Liver (tissue), 3 donors: ENCODE measurements around the gene DNAJC27.

Experiments used
- FOXA1 ChIP-seq: IDR thresholded peaks from 2 replicates; pipeline ENCODE4 v1.6.1; 2016; ENCODE audit warnings: antibody characterized with exemption
- GABPA ChIP-seq, 2 donors: IDR thresholded peaks in 1 of 2; conservative IDR thresholded peaks in 1 of 2; 2 replicates each; pipeline ENCODE4 v1.6.1; 2016; ENCODE audit warnings: antibody characterized with exemption in 2 of 2, mild to moderate bottlenecking in 1 of 2, moderate library complexity in 1 of 2
- HNF4G ChIP-seq: IDR thresholded peaks from 2 replicates; pipeline ENCODE4 v1.6.1; 2016; ENCODE audit warnings: antibody characterized with exemption
- JUND ChIP-seq, 2 donors: IDR thresholded peaks; 2 replicates each; pipeline ENCODE4 v1.6.1; 2016; ENCODE audit warnings: antibody characterized with exemption in 2 of 2
- RAD21 ChIP-seq, 2 donors: IDR thresholded peaks; 2 replicates each; pipeline ENCODE4 v1.6.1; 2016; ENCODE audit warnings: antibody characterized with exemption in 2 of 2, mild to moderate bottlenecking in 2 of 2
- RXRA ChIP-seq, 2 donors: IDR thresholded peaks; 2 replicates each; pipeline ENCODE4 v1.6.1; 2017 to 2018; ENCODE audit warnings: antibody characterized with exemption in 2 of 2, mild to moderate bottlenecking in 1 of 2
- SP1 ChIP-seq: IDR thresholded peaks from 2 replicates; pipeline ENCODE4 v1.6.1; 2018; ENCODE audit warnings: antibody characterized with exemption, mild to moderate bottlenecking
- TAF1 ChIP-seq: conservative IDR thresholded peaks from 2 replicates; pipeline ENCODE4 v1.6.1; 2016; ENCODE audit warnings: antibody characterized with exemption, mild to moderate bottlenecking
- YY1 ChIP-seq: IDR thresholded peaks from 2 replicates; pipeline ENCODE4 v1.6.1; 2016; ENCODE audit warnings: antibody characterized with exemption, mild to moderate bottlenecking
- TF ChIP-seq, protein P1 (sequence below): fragments of 150-350 bp; IDR thresholded peaks from 2 replicates; pipeline ENCODE4 v1.5.1; 2017; ENCODE audit warnings: improper control_type of control experiment, low read depth, low read length; ENCODE audit not compliant: missing input control
- TF ChIP-seq, protein P2 (sequence below): IDR thresholded peaks from 2 replicates; pipeline ENCODE4 v1.6.1; 2016; ENCODE audit warnings: antibody characterized with exemption
- TF ChIP-seq, protein P3 (sequence below): IDR thresholded peaks from 2 replicates; pipeline ENCODE4 v1.6.1; 2016; ENCODE audit warnings: antibody characterized with exemption, mild to moderate bottlenecking
- TF ChIP-seq, protein P4 (sequence below): IDR thresholded peaks from 2 replicates; pipeline ENCODE4 v1.6.1; 2016; ENCODE audit warnings: antibody characterized with exemption
- TF ChIP-seq, protein P5 (sequence below): IDR thresholded peaks from 2 replicates; pipeline ENCODE4 v1.6.1; 2016; ENCODE audit warnings: antibody characterized with exemption
- donor health status: healthy.
- donor health status: healthy.

DNA sequence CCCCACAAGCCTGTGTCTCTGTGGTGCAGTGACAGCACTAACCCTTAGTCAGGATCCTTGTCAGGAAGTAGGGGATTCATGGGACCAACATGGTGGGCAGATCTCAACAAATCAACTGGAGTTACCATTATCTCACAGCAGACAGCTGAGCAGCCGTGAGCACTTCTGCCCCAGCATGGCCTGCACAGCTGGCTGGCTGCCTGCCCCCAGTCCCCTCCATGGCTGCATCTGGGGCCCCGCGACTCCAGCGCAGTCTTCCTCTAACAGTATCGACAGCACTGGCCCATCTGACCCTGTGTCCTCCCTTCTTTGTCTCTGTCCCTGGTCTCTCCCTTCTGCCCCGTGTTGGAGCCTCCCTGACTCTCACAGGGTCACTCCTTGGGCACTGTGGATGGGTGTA is 47.0 kb downstream of the DNAJC27 start:
- TF ChIP-seq, protein P1, sequence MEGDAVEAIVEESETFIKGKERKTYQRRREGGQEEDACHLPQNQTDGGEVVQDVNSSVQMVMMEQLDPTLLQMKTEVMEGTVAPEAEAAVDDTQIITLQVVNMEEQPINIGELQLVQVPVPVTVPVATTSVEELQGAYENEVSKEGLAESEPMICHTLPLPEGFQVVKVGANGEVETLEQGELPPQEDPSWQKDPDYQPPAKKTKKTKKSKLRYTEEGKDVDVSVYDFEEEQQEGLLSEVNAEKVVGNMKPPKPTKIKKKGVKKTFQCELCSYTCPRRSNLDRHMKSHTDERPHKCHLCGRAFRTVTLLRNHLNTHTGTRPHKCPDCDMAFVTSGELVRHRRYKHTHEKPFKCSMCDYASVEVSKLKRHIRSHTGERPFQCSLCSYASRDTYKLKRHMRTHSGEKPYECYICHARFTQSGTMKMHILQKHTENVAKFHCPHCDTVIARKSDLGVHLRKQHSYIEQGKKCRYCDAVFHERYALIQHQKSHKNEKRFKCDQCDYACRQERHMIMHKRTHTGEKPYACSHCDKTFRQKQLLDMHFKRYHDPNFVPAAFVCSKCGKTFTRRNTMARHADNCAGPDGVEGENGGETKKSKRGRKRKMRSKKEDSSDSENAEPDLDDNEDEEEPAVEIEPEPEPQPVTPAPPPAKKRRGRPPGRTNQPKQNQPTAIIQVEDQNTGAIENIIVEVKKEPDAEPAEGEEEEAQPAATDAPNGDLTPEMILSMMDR: no peak
- TF ChIP-seq RAD21 (IDR thresholded peaks at IDR 0.05): no peak
- TF ChIP-seq HNF4G: no peak
- no peak for TF ChIP-seq GABPA (IDR thresholded peaks at IDR 0.05 in 1 of 2, conservative IDR thresholded peaks at IDR 0.05 in 1 of 2)
- TF ChIP-seq, protein P2, sequence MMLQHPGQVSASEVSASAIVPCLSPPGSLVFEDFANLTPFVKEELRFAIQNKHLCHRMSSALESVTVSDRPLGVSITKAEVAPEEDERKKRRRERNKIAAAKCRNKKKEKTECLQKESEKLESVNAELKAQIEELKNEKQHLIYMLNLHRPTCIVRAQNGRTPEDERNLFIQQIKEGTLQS: no peak
- TF ChIP-seq SP1: no peak
- TF ChIP-seq FOXA1: no peak
- TF ChIP-seq, protein P3, sequence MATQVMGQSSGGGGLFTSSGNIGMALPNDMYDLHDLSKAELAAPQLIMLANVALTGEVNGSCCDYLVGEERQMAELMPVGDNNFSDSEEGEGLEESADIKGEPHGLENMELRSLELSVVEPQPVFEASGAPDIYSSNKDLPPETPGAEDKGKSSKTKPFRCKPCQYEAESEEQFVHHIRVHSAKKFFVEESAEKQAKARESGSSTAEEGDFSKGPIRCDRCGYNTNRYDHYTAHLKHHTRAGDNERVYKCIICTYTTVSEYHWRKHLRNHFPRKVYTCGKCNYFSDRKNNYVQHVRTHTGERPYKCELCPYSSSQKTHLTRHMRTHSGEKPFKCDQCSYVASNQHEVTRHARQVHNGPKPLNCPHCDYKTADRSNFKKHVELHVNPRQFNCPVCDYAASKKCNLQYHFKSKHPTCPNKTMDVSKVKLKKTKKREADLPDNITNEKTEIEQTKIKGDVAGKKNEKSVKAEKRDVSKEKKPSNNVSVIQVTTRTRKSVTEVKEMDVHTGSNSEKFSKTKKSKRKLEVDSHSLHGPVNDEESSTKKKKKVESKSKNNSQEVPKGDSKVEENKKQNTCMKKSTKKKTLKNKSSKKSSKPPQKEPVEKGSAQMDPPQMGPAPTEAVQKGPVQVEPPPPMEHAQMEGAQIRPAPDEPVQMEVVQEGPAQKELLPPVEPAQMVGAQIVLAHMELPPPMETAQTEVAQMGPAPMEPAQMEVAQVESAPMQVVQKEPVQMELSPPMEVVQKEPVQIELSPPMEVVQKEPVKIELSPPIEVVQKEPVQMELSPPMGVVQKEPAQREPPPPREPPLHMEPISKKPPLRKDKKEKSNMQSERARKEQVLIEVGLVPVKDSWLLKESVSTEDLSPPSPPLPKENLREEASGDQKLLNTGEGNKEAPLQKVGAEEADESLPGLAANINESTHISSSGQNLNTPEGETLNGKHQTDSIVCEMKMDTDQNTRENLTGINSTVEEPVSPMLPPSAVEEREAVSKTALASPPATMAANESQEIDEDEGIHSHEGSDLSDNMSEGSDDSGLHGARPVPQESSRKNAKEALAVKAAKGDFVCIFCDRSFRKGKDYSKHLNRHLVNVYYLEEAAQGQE: no peak
- TF ChIP-seq TAF1: no peak
- TF ChIP-seq, protein P4, sequence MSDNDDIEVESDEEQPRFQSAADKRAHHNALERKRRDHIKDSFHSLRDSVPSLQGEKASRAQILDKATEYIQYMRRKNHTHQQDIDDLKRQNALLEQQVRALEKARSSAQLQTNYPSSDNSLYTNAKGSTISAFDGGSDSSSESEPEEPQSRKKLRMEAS: no peak
- no peak for TF ChIP-seq YY1
- no peak for TF ChIP-seq JUND (IDR thresholded peaks at IDR 0.05)
- TF ChIP-seq, protein P5, sequence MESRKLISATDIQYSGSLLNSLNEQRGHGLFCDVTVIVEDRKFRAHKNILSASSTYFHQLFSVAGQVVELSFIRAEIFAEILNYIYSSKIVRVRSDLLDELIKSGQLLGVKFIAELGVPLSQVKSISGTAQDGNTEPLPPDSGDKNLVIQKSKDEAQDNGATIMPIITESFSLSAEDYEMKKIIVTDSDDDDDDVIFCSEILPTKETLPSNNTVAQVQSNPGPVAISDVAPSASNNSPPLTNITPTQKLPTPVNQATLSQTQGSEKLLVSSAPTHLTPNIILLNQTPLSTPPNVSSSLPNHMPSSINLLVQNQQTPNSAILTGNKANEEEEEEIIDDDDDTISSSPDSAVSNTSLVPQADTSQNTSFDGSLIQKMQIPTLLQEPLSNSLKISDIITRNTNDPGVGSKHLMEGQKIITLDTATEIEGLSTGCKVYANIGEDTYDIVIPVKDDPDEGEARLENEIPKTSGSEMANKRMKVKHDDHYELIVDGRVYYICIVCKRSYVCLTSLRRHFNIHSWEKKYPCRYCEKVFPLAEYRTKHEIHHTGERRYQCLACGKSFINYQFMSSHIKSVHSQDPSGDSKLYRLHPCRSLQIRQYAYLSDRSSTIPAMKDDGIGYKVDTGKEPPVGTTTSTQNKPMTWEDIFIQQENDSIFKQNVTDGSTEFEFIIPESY: no peak
- no peak for TF ChIP-seq RXRA (IDR thresholded peaks at IDR 0.05)
